ENCODE results near the gene MICAL3. TPM values are rescaled to one million over a fixed set of nuclear protein-coding genes. Genes with fewer than 3 reads are reported as not detected.

Gene MICAL3
- total RNA-seq, 1 donor from 2014 or later = 31.2 TPM

DNA sequence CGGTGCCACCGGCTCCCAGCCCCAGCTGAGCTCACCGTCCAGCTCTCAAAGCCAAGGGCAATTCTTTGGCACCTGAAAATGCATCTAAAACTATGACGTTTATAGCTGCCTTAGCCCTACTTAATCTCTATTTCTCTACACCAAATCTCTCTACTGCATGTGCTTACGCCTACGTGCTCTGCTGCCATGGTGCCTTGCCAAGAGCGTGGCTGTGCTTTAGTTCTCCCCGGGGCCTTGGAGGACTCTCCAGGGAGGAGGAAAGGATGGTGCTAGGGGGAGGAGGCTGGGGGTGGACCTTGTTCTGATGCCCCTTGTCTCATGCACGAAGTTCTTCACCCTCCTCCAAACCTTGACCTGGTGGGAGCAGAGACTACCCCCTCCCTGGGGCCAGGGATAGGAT lies 241.0 kb downstream of the MICAL3 start:
- no peak for ATAC-seq
- H3K27me3 ChIP-seq = no peaks in the 10 kb centered on the region
- no peaks in the 10 kb centered on the region for H3K36me3 ChIP-seq
- TF ChIP-seq, protein P1, sequence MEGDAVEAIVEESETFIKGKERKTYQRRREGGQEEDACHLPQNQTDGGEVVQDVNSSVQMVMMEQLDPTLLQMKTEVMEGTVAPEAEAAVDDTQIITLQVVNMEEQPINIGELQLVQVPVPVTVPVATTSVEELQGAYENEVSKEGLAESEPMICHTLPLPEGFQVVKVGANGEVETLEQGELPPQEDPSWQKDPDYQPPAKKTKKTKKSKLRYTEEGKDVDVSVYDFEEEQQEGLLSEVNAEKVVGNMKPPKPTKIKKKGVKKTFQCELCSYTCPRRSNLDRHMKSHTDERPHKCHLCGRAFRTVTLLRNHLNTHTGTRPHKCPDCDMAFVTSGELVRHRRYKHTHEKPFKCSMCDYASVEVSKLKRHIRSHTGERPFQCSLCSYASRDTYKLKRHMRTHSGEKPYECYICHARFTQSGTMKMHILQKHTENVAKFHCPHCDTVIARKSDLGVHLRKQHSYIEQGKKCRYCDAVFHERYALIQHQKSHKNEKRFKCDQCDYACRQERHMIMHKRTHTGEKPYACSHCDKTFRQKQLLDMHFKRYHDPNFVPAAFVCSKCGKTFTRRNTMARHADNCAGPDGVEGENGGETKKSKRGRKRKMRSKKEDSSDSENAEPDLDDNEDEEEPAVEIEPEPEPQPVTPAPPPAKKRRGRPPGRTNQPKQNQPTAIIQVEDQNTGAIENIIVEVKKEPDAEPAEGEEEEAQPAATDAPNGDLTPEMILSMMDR (IDR thresholded peaks at IDR 0.05) = no peak
- H3K4me3 ChIP-seq = no peak overlapping the region
- peaks cover 15% of the 10 kb centered on the region for H3K4me1 ChIP-seq
- DNase-seq = no peak
- intact Hi-C loops (cut with DNase I) = no loop called here
- H3K27ac ChIP-seq = no peak overlapping the region
- H3K9me3 ChIP-seq = no peaks in the 10 kb centered on the region

DNA sequence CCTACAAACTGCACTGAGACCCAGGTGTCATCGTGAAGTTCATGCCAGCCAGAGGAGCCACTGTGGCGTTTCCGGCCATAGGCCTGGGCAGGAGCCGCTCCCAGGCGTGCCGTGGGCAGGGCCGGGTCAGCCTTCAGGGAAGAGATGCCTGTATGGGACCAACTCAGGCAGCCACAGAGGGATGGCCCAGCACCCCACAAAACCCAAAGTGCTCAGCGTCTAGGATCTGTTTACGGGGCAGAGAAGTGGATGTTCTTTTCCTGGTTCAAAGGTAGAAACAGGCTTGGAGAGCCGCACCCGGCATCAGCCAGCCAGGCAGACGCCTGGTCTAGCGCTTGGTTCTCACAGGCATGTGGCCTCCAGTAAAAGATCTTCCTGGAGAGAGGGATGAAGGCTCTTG lies 241.7 kb downstream of the MICAL3 start:
- DNase-seq = no peak
- intact Hi-C loops (cut with DNase I) = no loop called here
- no peak for ATAC-seq
- Histone ChIP-seq H3K27me3 (no peaks in the 10 kb centered on the region), H3K9me3 (no peaks in the 10 kb centered on the region), H3K4me3 (no peak overlapping the region), H3K27ac (no peak overlapping the region), H3K36me3 (no peaks in the 10 kb centered on the region), H3K4me1 (peaks cover 15% of the 10 kb centered on the region)
- TF ChIP-seq, protein P1 (IDR thresholded peaks at IDR 0.05) = no peak

DNA sequence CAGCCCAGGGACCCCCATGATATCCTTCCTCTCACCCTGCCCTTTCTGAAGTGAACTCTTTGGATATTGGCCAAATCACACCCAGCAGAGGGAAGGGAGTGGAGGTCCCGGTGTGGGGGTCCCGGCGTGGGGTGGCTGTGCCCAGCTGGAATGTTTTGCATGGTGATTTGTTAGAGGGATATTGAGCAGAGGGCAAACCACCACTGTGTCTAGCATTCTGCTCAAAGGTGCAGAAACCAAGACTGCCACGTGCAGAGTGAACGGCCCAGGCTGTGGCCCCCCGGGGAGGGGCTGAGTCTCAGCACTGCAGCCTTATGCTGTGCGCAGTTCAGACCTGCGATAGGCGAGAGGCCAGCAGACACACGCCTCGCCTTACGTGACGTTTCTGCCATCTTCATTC lies 242.2 kb downstream of the MICAL3 start:
- intact Hi-C loops (cut with DNase I) = no loop called here
- DNase-seq (no peak), ATAC-seq (no peak)
- TF ChIP-seq, protein P1 (IDR thresholded peaks at IDR 0.05) = no peak
- Histone ChIP-seq H3K36me3 (no peaks in the 10 kb centered on the region), H3K9me3 (no peaks in the 10 kb centered on the region), H3K4me1 (peaks cover 15% of the 10 kb centered on the region), H3K27ac (no peak overlapping the region), H3K4me3 (no peak overlapping the region), H3K27me3 (no peaks in the 10 kb centered on the region)

DNA sequence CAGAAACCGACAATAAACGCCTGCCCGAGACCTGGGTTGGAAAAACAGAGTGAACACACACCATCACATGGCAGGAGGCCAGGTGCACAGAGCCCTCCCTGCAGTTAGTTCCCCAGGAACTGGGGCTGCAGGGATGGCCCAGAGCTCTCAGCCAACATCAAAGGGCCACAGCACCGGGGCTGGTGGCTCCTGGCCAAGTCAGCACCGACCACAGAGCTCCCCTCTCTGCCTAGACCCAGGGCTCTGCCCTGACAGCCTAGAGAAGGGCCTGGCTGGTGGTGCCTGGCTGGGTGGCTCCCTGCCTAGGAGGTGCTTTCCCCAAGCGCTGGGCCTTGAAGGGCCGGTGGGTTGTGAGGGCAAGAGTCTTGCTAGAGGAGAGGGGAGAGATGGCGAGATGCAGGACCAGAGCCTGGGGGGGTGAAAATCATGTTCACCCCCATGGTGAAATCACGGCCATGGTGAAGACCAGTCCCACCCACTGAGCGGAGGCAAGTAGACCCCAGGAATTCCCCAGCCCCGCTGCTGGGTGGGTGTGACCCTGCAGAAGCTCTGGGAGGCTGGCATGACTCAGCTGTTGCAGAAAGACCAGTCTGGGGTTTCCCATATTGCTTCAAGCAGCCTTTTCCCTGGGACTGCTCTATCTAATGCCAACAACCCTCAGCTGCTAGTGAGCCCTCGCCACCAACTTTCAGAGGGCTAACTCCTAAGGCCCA lies 242.9 kb downstream of the MICAL3 start:
- intact Hi-C loops (cut with DNase I) = no loop called here
- TF ChIP-seq, protein P1 (IDR thresholded peaks at IDR 0.05) = no peak
- no peaks in the 10 kb centered on the region for H3K36me3 ChIP-seq
- H3K4me1 ChIP-seq = peaks cover 15% of the 10 kb centered on the region
- H3K9me3 ChIP-seq = no peaks in the 10 kb centered on the region
- no peak overlapping the region for H3K27ac ChIP-seq
- no peak for DNase-seq
- ATAC-seq = peak; percentile 42
- H3K27me3 ChIP-seq = no peaks in the 10 kb centered on the region
- H3K4me3 ChIP-seq = no peak overlapping the region

DNA sequence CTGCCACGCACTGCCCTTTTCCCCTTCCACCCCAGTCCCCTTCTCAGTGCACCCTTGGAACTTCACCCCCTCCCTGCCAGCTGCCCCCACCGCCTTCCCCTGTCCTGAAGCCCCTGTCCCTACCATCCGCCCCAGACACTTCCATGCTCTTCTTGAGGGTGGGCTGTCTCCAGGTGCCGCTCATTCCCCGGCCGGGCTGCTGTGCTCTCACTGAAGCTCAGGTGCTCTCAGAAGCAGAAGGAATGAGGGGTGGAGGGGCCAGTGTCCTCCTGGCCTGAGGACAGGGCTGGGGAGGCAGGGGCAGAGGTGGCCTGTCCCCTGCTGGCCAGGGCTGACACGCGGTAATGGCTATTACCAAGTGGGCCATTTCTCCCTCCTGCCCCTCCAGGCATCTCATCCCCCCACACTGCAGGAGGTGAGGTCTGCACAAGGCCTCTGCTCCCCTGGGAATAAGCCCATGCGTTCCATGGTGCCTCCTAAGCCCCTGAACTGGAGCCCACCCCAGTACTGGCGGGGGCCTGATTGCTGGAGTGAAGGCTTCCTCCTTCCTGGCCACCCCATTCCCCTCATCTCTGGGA lies 243.5 kb downstream of the MICAL3 start:
- no peak for DNase-seq
- no peaks in the 10 kb centered on the region for H3K27me3 ChIP-seq
- no peak overlapping the region for H3K4me3 ChIP-seq
- no peaks in the 10 kb centered on the region for H3K9me3 ChIP-seq
- peaks cover 15% of the 10 kb centered on the region for H3K4me1 ChIP-seq
- no peak overlapping the region for H3K27ac ChIP-seq
- TF ChIP-seq, protein P1 (IDR thresholded peaks at IDR 0.05) = no peak
- H3K36me3 ChIP-seq = no peaks in the 10 kb centered on the region
- intact Hi-C loops (cut with DNase I) = no loop called here
- ATAC-seq = no peak

Data from upper lobe of right lung (tissue), 1 donor.